GM18511 (cell line): ENCODE measurements around the gene OR1D5.
"Not testable (repeated sequence)": the region's sequence is repeated elsewhere in the genome, so short reads cannot be mapped to it uniquely, and the experiment has no call there.

ENCODE experiments used
- ATAC-seq: cut with Tn5 transposase; IDR thresholded peaks from one replicate; pipeline ENCODE4 v1.9.1; 2021; ENCODE audit warnings: mild to moderate bottlenecking, moderate library complexity; ENCODE audit not compliant: unreplicated experiment

Gene OR1D5

GRCh38 chr17:3063507-3063906 lies at the start of gene OR1D5:
OR1D5 (minus strand) TSS chr17:3063607; CDS start chr17:3063607, 0 bp downstream.
- ATAC-seq: not testable (repeated sequence)

GRCh38 chr17:3104322-3104721 lies 40.9 kb upstream of the OR1D5 start, which contains the start of gene OR1D2:
OR1D2 (minus strand) TSS chr17:3104422; CDS start chr17:3092996, 11,426 bp downstream.
- no peak for ATAC-seq

- not testable (repeated sequence) for ATAC-seq
These were observed 10.4 kb upstream of the OR1D5 start for GRCh38 chr17:3073850-3074249.

GRCh38 chr17:3065192-3065591 lies 1.8 kb upstream of the OR1D5 start:
- ATAC-seq: not testable (repeated sequence)

GRCh38 chr17:3062824-3063377 lies 506 bp downstream of the OR1D5 start:
- ATAC-seq: not testable (repeated sequence)

- ATAC-seq: not testable (repeated sequence)
These were observed 8.5 kb downstream of the OR1D5 start for GRCh38 chr17:3054868-3055267.

- ATAC-seq: no peak
These were observed 13.6 kb downstream of the OR1D5 start for GRCh38 chr17:3049705-3050295.

- peak; percentile 94 for ATAC-seq
These were observed 14.5 kb downstream of the OR1D5 start for GRCh38 chr17:3048727-3049471.

- no peak for ATAC-seq
These were observed 16.7 kb downstream of the OR1D5 start for GRCh38 chr17:3046753-3047152.

- no peak for ATAC-seq
These were observed 19.6 kb downstream of the OR1D5 start for GRCh38 chr17:3043737-3044365.

GRCh38 chr17:3040882-3041281 lies 22.5 kb downstream of the OR1D5 start:
- ATAC-seq: no peak

- ATAC-seq: no peak
These were observed 23.7 kb downstream of the OR1D5 start for GRCh38 chr17:3039736-3040135.

- no peak for ATAC-seq
These were observed 24.5 kb downstream of the OR1D5 start for GRCh38 chr17:3038941-3039340.

GRCh38 chr17:3037259-3037658 lies 26.1 kb downstream of the OR1D5 start:
- no peak for ATAC-seq

- no peak for ATAC-seq
These were observed 26.6 kb downstream of the OR1D5 start for GRCh38 chr17:3036800-3037199.

GRCh38 chr17:3035968-3036280 lies 27.5 kb downstream of the OR1D5 start:
- no peak for ATAC-seq

- no peak for ATAC-seq
These were observed 28.0 kb downstream of the OR1D5 start for GRCh38 chr17:3035256-3035967.

- ATAC-seq: no peak
These were observed 28.9 kb downstream of the OR1D5 start for GRCh38 chr17:3034578-3034920.

GRCh38 chr17:3033741-3034577 lies 29.4 kb downstream of the OR1D5 start:
- no peak for ATAC-seq

GRCh38 chr17:3033248-3033640 lies 30.2 kb downstream of the OR1D5 start:
- no peak for ATAC-seq
